SK-N-SH treated with all-trans-retinoic acid at 6 μM for 48 hours (cell line): ENCODE measurements around the gene APOL3.

ENCODE experiments used
- CSDC2 ChIP-seq: fragments of 250-450 bp; sonication (Bioruptor Pico); IDR thresholded peaks from 2 replicates; pipeline ENCODE4 v1.5.0; 2020; ENCODE audit warnings: mild to moderate bottlenecking, moderate library complexity
- GLIS3 ChIP-seq: fragments of 250-450 bp; sonication (Bioruptor Pico); IDR thresholded peaks from 2 replicates; pipeline ENCODE4 v1.5.0; 2020; ENCODE audit warnings: mild to moderate bottlenecking, moderate library complexity
- ISL1 ChIP-seq: fragments of 250-450 bp; sonication (Bioruptor Pico); IDR thresholded peaks from 2 replicates; pipeline ENCODE4 v2.1.2; 2022; ENCODE audit warnings: mild to moderate bottlenecking, moderate library complexity
- PPARA ChIP-seq: fragments of 250-450 bp; sonication (Bioruptor Pico); IDR thresholded peaks from 2 replicates; pipeline ENCODE4 v1.5.0; 2020; ENCODE audit warnings: mild to moderate bottlenecking, borderline replicate concordance
- RARB ChIP-seq: fragments of 250-450 bp; sonication (Bioruptor Pico); IDR thresholded peaks from 2 replicates; pipeline ENCODE4 v1.8.0; 2021; ENCODE audit warnings: mild to moderate bottlenecking, moderate library complexity
- TCF4 ChIP-seq: fragments of 250-450 bp; sonication (Bioruptor Pico); IDR thresholded peaks from 2 replicates; pipeline ENCODE4 v1.8.0; 2021; ENCODE audit warnings: mild to moderate bottlenecking, moderate library complexity, borderline replicate concordance
- ZFP3 ChIP-seq: fragments of 250-450 bp; sonication (Bioruptor Pico); IDR thresholded peaks from 2 replicates; pipeline ENCODE4 v1.5.0; 2020; ENCODE audit warnings: mild to moderate bottlenecking, moderate library complexity
- ZFP30 ChIP-seq: fragments of 450-650 bp; formaldehyde crosslinking; IDR thresholded peaks from 2 replicates; pipeline ENCODE4 v1.5.0; 2022; ENCODE audit warnings: mild to moderate bottlenecking, moderate library complexity
- TF ChIP-seq, protein P1 (sequence below): fragments of 250-450 bp; sonication (Bioruptor Pico); IDR thresholded peaks from 2 replicates; pipeline ENCODE4 v1.5.0; 2020; ENCODE audit warnings: mild to moderate bottlenecking, moderate library complexity
- TF ChIP-seq, protein P2 (sequence below): fragments of 250-450 bp; sonication (Bioruptor Pico); IDR thresholded peaks from 2 replicates; pipeline ENCODE4 v1.5.1; 2020; ENCODE audit warnings: low read depth, mild to moderate bottlenecking, moderate library complexity

DNA sequence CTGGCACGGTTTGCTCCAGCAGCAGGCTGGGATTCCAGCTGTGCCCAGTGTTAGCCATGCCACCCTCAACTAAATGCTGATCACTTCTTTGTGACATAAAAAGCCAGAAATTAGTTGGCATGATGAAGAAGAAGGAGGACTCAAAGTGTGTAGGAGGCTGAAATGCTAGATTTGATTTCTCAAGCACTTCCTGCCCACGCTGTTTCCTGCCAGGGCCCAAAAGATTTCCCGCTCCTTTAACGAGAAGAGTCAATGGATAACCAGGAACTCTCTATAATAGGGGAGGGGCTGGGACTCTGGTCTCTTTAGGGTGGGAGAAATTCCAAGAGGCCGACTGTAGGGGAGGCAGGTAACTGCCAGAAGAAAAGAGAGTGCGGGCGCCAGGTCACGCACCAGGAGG, 26.4 kb downstream of the APOL3 start:
- TF ChIP-seq RARB (CRISPR knock-in tag) (no peak), ZFP30 (CRISPR knock-in tag) (no peak), GLIS3 (CRISPR knock-in tag) (no peak), TCF4 (CRISPR knock-in tag) (no peak), ZFP3 (CRISPR knock-in tag) (no peak), CSDC2 (CRISPR knock-in tag) (no peak), ISL1 (CRISPR knock-in tag) (no peak), PPARA (no peak)
- TF ChIP-seq, protein P1, sequence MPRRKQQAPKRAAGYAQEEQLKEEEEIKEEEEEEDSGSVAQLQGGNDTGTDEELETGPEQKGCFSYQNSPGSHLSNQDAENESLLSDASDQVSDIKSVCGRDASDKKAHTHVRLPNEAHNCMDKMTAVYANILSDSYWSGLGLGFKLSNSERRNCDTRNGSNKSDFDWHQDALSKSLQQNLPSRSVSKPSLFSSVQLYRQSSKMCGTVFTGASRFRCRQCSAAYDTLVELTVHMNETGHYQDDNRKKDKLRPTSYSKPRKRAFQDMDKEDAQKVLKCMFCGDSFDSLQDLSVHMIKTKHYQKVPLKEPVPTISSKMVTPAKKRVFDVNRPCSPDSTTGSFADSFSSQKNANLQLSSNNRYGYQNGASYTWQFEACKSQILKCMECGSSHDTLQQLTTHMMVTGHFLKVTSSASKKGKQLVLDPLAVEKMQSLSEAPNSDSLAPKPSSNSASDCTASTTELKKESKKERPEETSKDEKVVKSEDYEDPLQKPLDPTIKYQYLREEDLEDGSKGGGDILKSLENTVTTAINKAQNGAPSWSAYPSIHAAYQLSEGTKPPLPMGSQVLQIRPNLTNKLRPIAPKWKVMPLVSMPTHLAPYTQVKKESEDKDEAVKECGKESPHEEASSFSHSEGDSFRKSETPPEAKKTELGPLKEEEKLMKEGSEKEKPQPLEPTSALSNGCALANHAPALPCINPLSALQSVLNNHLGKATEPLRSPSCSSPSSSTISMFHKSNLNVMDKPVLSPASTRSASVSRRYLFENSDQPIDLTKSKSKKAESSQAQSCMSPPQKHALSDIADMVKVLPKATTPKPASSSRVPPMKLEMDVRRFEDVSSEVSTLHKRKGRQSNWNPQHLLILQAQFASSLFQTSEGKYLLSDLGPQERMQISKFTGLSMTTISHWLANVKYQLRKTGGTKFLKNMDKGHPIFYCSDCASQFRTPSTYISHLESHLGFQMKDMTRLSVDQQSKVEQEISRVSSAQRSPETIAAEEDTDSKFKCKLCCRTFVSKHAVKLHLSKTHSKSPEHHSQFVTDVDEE (CRISPR knock-in tag), result no peak
- TF ChIP-seq, protein P2, sequence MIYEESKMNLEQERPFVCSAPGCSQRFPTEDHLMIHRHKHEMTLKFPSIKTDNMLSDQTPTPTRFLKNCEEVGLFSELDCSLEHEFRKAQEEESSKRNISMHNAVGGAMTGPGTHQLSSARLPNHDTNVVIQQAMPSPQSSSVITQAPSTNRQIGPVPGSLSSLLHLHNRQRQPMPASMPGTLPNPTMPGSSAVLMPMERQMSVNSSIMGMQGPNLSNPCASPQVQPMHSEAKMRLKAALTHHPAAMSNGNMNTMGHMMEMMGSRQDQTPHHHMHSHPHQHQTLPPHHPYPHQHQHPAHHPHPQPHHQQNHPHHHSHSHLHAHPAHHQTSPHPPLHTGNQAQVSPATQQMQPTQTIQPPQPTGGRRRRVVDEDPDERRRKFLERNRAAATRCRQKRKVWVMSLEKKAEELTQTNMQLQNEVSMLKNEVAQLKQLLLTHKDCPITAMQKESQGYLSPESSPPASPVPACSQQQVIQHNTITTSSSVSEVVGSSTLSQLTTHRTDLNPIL (CRISPR knock-in tag), result no peak
